RWPE1 (cell line): Measurements from ENCODE around the gene ZMYND8.

Experiments used
- CTCF ChIA-PET: fragments of 350-600 bp; sonication (Branson Sonifier 250); formaldehyde crosslinking; extraction: SDS; loops from one replicate; lab custom pipeline; 2021; lab: Yijun Ruan, JAX
- POLR2A ChIA-PET: fragments of 400-600 bp; formaldehyde crosslinking; extraction: SDS; loops from one replicate; lab custom pipeline; 2020; ENCODE audit warnings: antibody characterized with exemption; ENCODE audit not compliant: low non-redundant PET; lab: Yijun Ruan, JAX
- DNase-seq: peaks from one replicate; pipeline ENCODE4 v3.0.0; 2012; ENCODE audit warnings: low spot score
- H3K27ac ChIP-seq: fragments of 450-650 bp; 2 replicates; pipeline ENCODE4 v1.5.1; 2017
- TF ChIP-seq, protein P1 (sequence below): fragments of 450-650 bp; conservative IDR thresholded peaks from 2 replicates; pipeline ENCODE4 v1.5.1; 2017; ENCODE audit warnings: low read depth, mild to moderate bottlenecking

The ZMYND8 gene

DNA sequence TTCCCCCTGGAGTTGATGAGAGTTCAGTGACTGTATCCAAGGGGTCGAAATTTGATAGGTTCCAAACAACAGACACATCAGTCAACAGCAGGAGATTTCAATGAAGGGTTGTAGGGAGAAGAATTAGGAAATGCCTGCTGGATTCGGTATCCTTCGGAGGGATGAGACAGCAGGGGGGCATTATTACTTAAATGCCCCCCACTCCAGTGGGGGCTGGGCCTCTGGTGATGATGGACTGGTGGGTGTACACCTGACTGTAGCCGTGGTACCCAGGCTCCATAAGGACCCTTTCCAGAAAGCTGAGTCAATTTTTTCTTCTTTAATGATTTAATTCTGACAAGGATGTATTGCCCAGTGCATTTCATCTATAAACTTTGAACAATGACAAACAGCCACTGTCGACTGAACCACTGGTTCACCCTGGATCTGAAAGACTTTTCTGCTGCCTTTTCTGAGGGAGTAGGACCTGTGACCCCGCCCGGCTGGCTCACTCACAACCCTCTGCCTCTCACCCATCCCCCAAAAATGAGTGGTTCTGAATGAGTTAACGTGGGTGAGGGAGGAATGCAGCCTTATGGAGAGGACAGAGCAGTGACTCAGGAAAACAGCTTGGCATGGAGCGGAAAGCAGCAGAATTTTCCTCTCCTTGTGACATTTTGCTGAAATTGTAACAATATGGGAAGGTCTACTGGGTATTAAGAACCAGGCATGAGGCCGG lies 41.0 kb downstream of the ZMYND8 start:
- H3K27ac ChIP-seq = peak overlapping the region; percentile 100
- TF ChIP-seq, protein P1, sequence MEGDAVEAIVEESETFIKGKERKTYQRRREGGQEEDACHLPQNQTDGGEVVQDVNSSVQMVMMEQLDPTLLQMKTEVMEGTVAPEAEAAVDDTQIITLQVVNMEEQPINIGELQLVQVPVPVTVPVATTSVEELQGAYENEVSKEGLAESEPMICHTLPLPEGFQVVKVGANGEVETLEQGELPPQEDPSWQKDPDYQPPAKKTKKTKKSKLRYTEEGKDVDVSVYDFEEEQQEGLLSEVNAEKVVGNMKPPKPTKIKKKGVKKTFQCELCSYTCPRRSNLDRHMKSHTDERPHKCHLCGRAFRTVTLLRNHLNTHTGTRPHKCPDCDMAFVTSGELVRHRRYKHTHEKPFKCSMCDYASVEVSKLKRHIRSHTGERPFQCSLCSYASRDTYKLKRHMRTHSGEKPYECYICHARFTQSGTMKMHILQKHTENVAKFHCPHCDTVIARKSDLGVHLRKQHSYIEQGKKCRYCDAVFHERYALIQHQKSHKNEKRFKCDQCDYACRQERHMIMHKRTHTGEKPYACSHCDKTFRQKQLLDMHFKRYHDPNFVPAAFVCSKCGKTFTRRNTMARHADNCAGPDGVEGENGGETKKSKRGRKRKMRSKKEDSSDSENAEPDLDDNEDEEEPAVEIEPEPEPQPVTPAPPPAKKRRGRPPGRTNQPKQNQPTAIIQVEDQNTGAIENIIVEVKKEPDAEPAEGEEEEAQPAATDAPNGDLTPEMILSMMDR = no peak
- POLR2A ChIA-PET = interaction anchor here (0.6 to 5.2 kb wide), 2 partner anchors 44 to 69 kb away, joined by 4 to 54 read pairs; partner anchors contain the start of gene ZMYND8
- peak; percentile 96 for DNase-seq
- CTCF ChIA-PET = interaction anchor here (0.6 to 1.5 kb wide), 4 partner anchors 11 to 68 kb away, joined by 3 to 11 read pairs (median 4); no protein-coding TSS in a partner anchor

DNA sequence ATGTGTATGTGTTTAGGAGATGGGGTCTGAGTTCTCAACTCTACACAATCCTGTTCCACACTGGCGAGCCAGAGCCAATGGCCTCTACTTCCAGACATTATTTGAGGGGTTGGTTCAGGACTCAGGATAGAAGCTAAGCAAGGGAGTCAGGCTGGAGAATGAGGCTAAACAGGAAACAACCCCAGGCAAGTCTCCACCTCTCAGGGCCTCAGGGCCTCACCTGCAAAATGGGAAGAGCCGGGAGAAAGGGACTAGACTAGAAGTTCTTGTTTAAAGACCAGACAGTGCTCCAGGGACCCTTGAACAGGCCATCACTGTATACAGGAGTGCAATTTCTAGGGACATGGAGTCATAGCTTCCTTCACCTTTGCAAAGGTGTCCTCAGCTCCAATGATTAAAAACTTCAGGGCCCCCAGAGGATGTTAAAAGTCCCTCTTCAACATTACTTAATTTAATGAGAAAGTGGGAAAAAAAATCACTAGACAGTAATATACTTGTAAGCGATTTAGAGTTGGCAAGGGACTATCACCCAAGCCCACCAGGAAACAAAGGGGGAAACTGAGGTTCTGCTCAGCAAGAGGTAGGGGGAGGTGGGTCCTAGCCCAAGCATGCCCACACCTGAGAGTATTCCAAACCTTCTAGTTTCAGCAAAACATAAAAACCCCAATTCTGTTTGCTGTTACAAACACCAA lies 41.7 kb downstream of the ZMYND8 start:
- CTCF ChIA-PET = interaction anchor here (0.8 kb wide), 1 partner anchor 69 kb away, joined by 3 read pairs; no protein-coding TSS in a partner anchor
- peak overlapping the region; percentile 100 for H3K27ac ChIP-seq
- TF ChIP-seq, protein P1 = no peak
- POLR2A ChIA-PET = interaction anchor here (0.6 kb wide), 1 partner anchor 69 kb away, joined by 4 read pairs; no protein-coding TSS in a partner anchor
- no peak for DNase-seq

DNA sequence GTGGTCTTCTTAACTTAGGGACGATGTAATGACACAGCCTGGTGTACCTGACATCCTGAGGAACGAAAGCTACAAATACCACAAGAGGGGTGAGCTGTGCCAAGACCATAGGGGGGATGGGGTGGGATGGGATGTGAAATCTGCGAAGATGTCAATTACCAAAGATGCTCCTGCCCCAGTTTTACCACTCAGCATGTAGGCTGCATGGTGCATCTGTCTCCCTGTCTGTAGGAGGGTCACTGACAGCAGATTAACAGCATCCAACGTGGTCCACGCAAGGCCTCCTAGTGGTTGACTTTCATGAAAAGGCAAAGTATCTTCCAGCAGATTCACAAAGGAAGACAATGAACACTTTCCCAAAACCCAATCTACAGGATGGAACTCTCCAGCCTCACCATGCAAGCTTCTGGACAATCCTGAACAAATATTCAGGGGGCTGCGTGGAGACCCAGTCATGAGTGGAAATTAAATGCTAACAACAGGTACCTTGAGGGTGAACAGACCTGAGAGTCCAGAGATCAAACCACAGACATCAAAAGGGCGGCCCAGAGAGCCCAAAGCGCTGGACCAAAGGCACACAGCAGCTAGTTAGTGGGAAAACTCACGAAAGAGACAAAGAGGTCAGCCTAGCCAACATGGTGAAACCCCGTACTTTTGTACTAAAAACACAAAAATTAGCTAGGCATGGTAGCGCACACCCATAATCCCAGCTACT lies 44.4 kb downstream of the ZMYND8 start:
- DNase-seq = no peak
- TF ChIP-seq, protein P1 = no peak
- CTCF ChIA-PET = interaction anchor here (0.6 kb wide), 1 partner anchor 660 kb away, joined by 3 read pairs; no protein-coding TSS in a partner anchor
- H3K27ac ChIP-seq = peak overlapping the region; percentile 100
- POLR2A ChIA-PET = no interaction called here

DNA sequence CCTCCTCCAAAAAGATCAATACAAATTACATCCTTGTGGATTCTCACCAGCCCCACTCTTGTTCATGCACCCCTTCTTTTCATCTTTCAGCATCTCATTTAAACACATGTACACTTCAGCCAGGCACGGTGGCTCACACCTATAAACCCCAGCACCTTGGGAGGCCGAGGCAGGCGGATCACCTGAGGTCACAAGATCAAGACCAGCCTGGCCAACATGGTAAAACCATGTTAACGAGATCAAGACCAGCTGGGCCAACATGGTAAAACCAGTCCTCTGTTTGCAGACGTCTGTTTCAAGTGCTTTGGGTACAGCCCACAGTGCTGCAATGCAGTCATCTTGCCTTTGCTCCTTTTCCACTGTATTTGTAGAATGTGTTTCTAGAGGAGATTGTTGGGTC lies 45.3 kb downstream of the ZMYND8 start:
- POLR2A ChIA-PET = no interaction called here
- CTCF ChIA-PET = interaction anchor here (0.6 kb wide), 1 partner anchor 191 kb away, joined by 4 read pairs; the partner anchor contains the start of gene NCOA3
- TF ChIP-seq, protein P1 = no peak
- peak overlapping the region; percentile 100 for H3K27ac ChIP-seq
- no peak for DNase-seq

DNA sequence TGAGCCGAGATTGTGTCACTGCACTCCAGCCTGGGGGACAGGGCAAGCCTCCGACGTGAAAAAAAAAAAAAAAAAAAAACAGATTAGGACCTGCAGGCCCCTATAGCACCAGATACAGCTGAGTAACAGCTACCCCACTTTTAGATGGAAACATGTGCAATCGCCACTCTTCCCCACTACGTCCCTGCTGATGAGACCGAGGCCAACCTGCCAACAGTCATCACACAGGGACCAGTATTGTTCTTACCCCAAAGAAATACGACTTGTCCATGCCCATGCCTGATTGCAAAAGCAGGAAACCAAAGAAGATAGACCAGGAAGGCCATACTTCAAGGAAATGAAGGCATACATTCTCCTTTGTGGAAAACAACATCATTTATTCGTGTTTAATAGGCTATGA lies 45.8 kb downstream of the ZMYND8 start:
- ChIA-PET POLR2A (no interaction called here), CTCF (interaction anchor here (0.6 kb wide), 2 partner anchors 86 to 191 kb away, joined by 3 to 4 read pairs; partner anchors contain the start of gene NCOA3)
- H3K27ac ChIP-seq = peak overlapping the region; percentile 100
- no peak for DNase-seq
- TF ChIP-seq, protein P1 = no peak
